ENCODE results near the gene ZACN.

Gene ZACN

GRCh38 chr17:76123749-76124581 is 45.0 kb downstream of the ZACN start:
- Histone ChIP-seq H3K36me3 (ENCODE audit: control insufficient read depth, insufficient read depth, low read length) (no peaks in the 10 kb centered on the region), H3K4me1 (ENCODE audit: control insufficient read depth, insufficient read depth, low read length) (no peaks in the 10 kb centered on the region), H3K4me3 (ENCODE audit: low read length) (no peak overlapping the region), H3K27ac (ENCODE audit: low read depth, low read length) (no peak overlapping the region), H3K27me3 (ENCODE audit: control insufficient read depth, insufficient read depth, low read length) (no peaks in the 10 kb centered on the region), H3K9ac (ENCODE audit: low read length) (no peak overlapping the region)

GRCh38 chr17:76124582-76125390 is 45.8 kb downstream of the ZACN start:
- H3K27ac ChIP-seq (ENCODE audit: low read depth, low read length), result no peak overlapping the region
- H3K36me3 ChIP-seq (ENCODE audit: control insufficient read depth, insufficient read depth, low read length), result no peaks in the 10 kb centered on the region
- no peaks in the 10 kb centered on the region for H3K27me3 ChIP-seq (ENCODE audit: control insufficient read depth, insufficient read depth, low read length)
- no peak overlapping the region for H3K4me3 ChIP-seq (ENCODE audit: low read length)
- no peak overlapping the region for H3K9ac ChIP-seq (ENCODE audit: low read length)
- H3K4me1 ChIP-seq (ENCODE audit: control insufficient read depth, insufficient read depth, low read length), result no peaks in the 10 kb centered on the region

- H3K27me3 ChIP-seq (ENCODE audit: control insufficient read depth, insufficient read depth, low read length), result no peaks in the 10 kb centered on the region
- no peak overlapping the region for H3K4me3 ChIP-seq (ENCODE audit: low read length)
- no peak overlapping the region for H3K9ac ChIP-seq (ENCODE audit: low read length)
- H3K36me3 ChIP-seq (ENCODE audit: control insufficient read depth, insufficient read depth, low read length), result no peaks in the 10 kb centered on the region
- H3K27ac ChIP-seq (ENCODE audit: low read depth, low read length), result no peak overlapping the region
- no peaks in the 10 kb centered on the region for H3K4me1 ChIP-seq (ENCODE audit: control insufficient read depth, insufficient read depth, low read length)
Observed at GRCh38 chr17:76125391-76125675, 46.4 kb downstream of the ZACN start.

GRCh38 chr17:76125922-76126321 is 46.9 kb downstream of the ZACN start:
- Histone ChIP-seq H3K36me3 (ENCODE audit: control insufficient read depth, insufficient read depth, low read length) (no peaks in the 10 kb centered on the region), H3K27ac (ENCODE audit: low read depth, low read length) (no peak overlapping the region), H3K4me1 (ENCODE audit: control insufficient read depth, insufficient read depth, low read length) (no peaks in the 10 kb centered on the region), H3K27me3 (ENCODE audit: control insufficient read depth, insufficient read depth, low read length) (no peaks in the 10 kb centered on the region), H3K4me3 (ENCODE audit: low read length) (no peak overlapping the region), H3K9ac (ENCODE audit: low read length) (no peak overlapping the region)

- no peaks in the 10 kb centered on the region for H3K4me1 ChIP-seq (ENCODE audit: control insufficient read depth, insufficient read depth, low read length)
- H3K4me3 ChIP-seq (ENCODE audit: low read length), result no peak overlapping the region
- no peaks in the 10 kb centered on the region for H3K36me3 ChIP-seq (ENCODE audit: control insufficient read depth, insufficient read depth, low read length)
- no peak overlapping the region for H3K9ac ChIP-seq (ENCODE audit: low read length)
- H3K27me3 ChIP-seq (ENCODE audit: control insufficient read depth, insufficient read depth, low read length), result peaks cover 3% of the 10 kb centered on the region
- H3K27ac ChIP-seq (ENCODE audit: low read depth, low read length), result no peak overlapping the region
Observed at GRCh38 chr17:76130473-76130872, 51.5 kb downstream of the ZACN start.

- Histone ChIP-seq H3K27ac (ENCODE audit: low read depth, low read length) (no peak overlapping the region), H3K4me3 (ENCODE audit: low read length) (no peak overlapping the region), H3K36me3 (ENCODE audit: control insufficient read depth, insufficient read depth, low read length) (no peaks in the 10 kb centered on the region), H3K27me3 (ENCODE audit: control insufficient read depth, insufficient read depth, low read length) (peaks cover 3% of the 10 kb centered on the region), H3K4me1 (ENCODE audit: control insufficient read depth, insufficient read depth, low read length) (no peaks in the 10 kb centered on the region), H3K9ac (ENCODE audit: low read length) (no peak overlapping the region)
Observed at GRCh38 chr17:76131051-76131691, 52.2 kb downstream of the ZACN start.

GRCh38 chr17:76131692-76132573 is 53.0 kb downstream of the ZACN start:
- Histone ChIP-seq H3K9ac (ENCODE audit: low read length) (no peak overlapping the region), H3K4me1 (ENCODE audit: control insufficient read depth, insufficient read depth, low read length) (no peaks in the 10 kb centered on the region), H3K27ac (ENCODE audit: low read depth, low read length) (no peak overlapping the region), H3K36me3 (ENCODE audit: control insufficient read depth, insufficient read depth, low read length) (no peaks in the 10 kb centered on the region), H3K4me3 (ENCODE audit: low read length) (no peak overlapping the region), H3K27me3 (ENCODE audit: control insufficient read depth, insufficient read depth, low read length) (peaks cover 3% of the 10 kb centered on the region)
